Right lobe of liver (tissue), 4 donors: ENCODE data around the gene NSUN6.

Experiments used
- CTCF ChIP-seq, 4 donors: fragments of 200-600 bp in 3 of 4; fragments of 450-650 bp in 1 of 4; IDR thresholded peaks; one replicate each; pipeline versions ENCODE4 v1.5.1 to v1.8.0; 2016 to 2022; ENCODE audit warnings: antibody characterized with exemption in 4 of 4, mild to moderate bottlenecking in 2 of 4
- POLR2A ChIP-seq: fragments of 450-650 bp; IDR thresholded peaks from one replicate; pipeline ENCODE4 v1.6.1; 2017; ENCODE audit warnings: antibody characterized with exemption, mild to moderate bottlenecking
- donor health status: DM: no; HTN: no; CAD: no.
- donor health status: DM: no; HTN: no; CAD: no.
- donor health status: DM: no; HTN: yes; CAD: no.

GRCh38 chr10:18508587-18508986 is 142.8 kb downstream of the NSUN6 start:
- TF ChIP-seq CTCF (IDR thresholded peaks at IDR 0.05) = no peak
- no peak for TF ChIP-seq POLR2A
